GM12878 (cell line): ENCODE data around the gene OTOGL. TPM values are rescaled to one million over a fixed set of nuclear protein-coding genes. Genes with fewer than 3 reads are reported as not detected.

Experiments used
- ATAC-seq: fragments of 200-7000 bp; cut with Tn5 transposase; 3 replicates; pipeline ENCODE4 v1.9.1; 2020; ENCODE audit warnings: mild to moderate bottlenecking, moderate library complexity
- BruUV-seq: library from RNA; stranded (reverse); fragments of 400-500 nt; replicated peaks from 2 replicates; lab custom pipeline; 2021; lab: Mats Ljungman, UMichigan
- CTCF ChIA-PET: fragments of 300-600 bp; sonication (Branson Sonifier 250); formaldehyde crosslinking; extraction: SDS; loops from one replicate; lab custom pipeline; 2021; ENCODE audit warnings: inconsistent platforms; lab: Yijun Ruan, JAX
- POLR2A ChIA-PET: fragments of 350-600 bp; formaldehyde crosslinking; extraction: SDS; loops from one replicate; lab custom pipeline; 2021; ENCODE audit warnings: inconsistent platforms; lab: Charles Lee
- RAD21 ChIA-PET: fragments of 300-600 bp; sonication (Branson Sonifier 250); formaldehyde crosslinking; loops from one replicate; lab custom pipeline; 2023; ENCODE audit warnings: antibody characterized with exemption; ENCODE audit not compliant: unreplicated experiment; lab: Charles Lee
- SMC1A ChIA-PET: fragments of 300-600 bp; sonication (Branson Sonifier 250); formaldehyde crosslinking; loops from one replicate; lab custom pipeline; 2023; ENCODE audit not compliant: unreplicated experiment, uncharacterized antibody; lab: Charles Lee
- DNase-seq: peaks from one replicate; pipeline ENCODE4 v3.0.0-alpha.2; 2011; ENCODE audit warnings: low read depth, low spot score
- FAIRE-seq: peaks from 3 replicates; lab custom pipeline; 2011; peaks lifted over from hg19 to GRCh38; lab: Jason Lieb, UNC
- H2AFZ ChIP-seq: 2 replicates; pipeline ENCODE4 v1.6.0; 2011; ENCODE audit warnings: low read depth, low read length, control low read depth; ENCODE audit not compliant: control insufficient read depth
- H3K27ac ChIP-seq: 2 replicates; pipeline ENCODE4 v1.5.1; 2011; ENCODE audit warnings: control low read depth; ENCODE audit not compliant: control insufficient read depth, insufficient read depth
- H3K27me3 ChIP-seq, 2 experiments: replicated peaks in 1 of 2; 2 replicates each; pipeline versions ENCODE4 v1.6.0 to v1.6.1; 2011; ENCODE audit warnings: low read length in 1 of 2; ENCODE audit not compliant: control insufficient read depth in 2 of 2, insufficient read depth in 2 of 2
- H3K36me3 ChIP-seq, 2 experiments: 2 replicates each; pipeline ENCODE4 v1.5.1; 2011; ENCODE audit warnings: low read length in 1 of 2; ENCODE audit not compliant: control insufficient read depth in 2 of 2, insufficient read depth in 2 of 2
- H3K4me1 ChIP-seq: 2 replicates; pipeline ENCODE4 v1.6.1; 2011; ENCODE audit warnings: mild to moderate bottlenecking, low read length, moderate library complexity, mixed read lengths; ENCODE audit not compliant: control insufficient read depth, insufficient read depth
- H3K4me2 ChIP-seq: 2 replicates; pipeline ENCODE4 v1.6.0; 2011; ENCODE audit warnings: control low read depth; ENCODE audit not compliant: control insufficient read depth, insufficient read depth
- H3K4me3 ChIP-seq: fragments of 200-600 bp; sonication (generic); 2 replicates; pipeline ENCODE4 v1.5.1; 2016
- H3K79me2 ChIP-seq: 2 replicates; pipeline ENCODE4 v1.6.0; 2011; ENCODE audit warnings: low read length; ENCODE audit not compliant: control insufficient read depth, insufficient read depth
- H3K9ac ChIP-seq: 2 replicates; pipeline ENCODE4 v1.8.0; 2011; ENCODE audit warnings: low read length, control low read depth, mixed read lengths; ENCODE audit not compliant: control insufficient read depth, insufficient read depth
- H3K9me3 ChIP-seq: replicated peaks from 3 replicates; pipeline ENCODE4 v1.5.1; 2011; ENCODE audit warnings: mild to moderate bottlenecking, low read length; ENCODE audit not compliant: control insufficient read depth, insufficient read depth
- H4K20me1 ChIP-seq: 2 replicates; pipeline ENCODE4 v1.6.0; 2011; ENCODE audit not compliant: control insufficient read depth, insufficient read depth
- BACH1 ChIP-seq: fragments of 450-650 bp; IDR thresholded peaks from 2 replicates; pipeline ENCODE4 v1.6.1; 2017; ENCODE audit warnings: mild to moderate bottlenecking, borderline replicate concordance
- CEBPB ChIP-seq, 2 experiments: fragments of 150-350 bp in 1 of 2; IDR thresholded peaks; 2 replicates each; pipeline ENCODE4 v1.6.1; 2012 to 2014; ENCODE audit warnings: low read depth in 2 of 2, low read length in 2 of 2, borderline replicate concordance in 1 of 2, inconsistent platforms in 1 of 2
- CREB1 ChIP-seq: IDR thresholded peaks from 2 replicates; pipeline ENCODE4 v1.6.1; 2012; ENCODE audit warnings: low read depth, mild to moderate bottlenecking, inconsistent platforms
- KDM1A ChIP-seq: fragments of 200-600 bp; sonication (generic); IDR thresholded peaks from 2 replicates; pipeline ENCODE4 v1.6.1; 2016; ENCODE audit warnings: borderline replicate concordance
- WGBS: methylation state at CpG from one replicate; pipeline ENCODE4 v1.1.6; 2016; ENCODE audit warnings: low lambda C conversion rate; ENCODE audit not compliant: insufficient replicate concordance, insufficient coverage; ENCODE audit errors: missing lambda C conversion rate; 5-methylcytosine and 5-hydroxymethylcytosine counted together
- in situ Hi-C: fragments of 300-500 bp; cut with MboI; formaldehyde crosslinking; loops from 9 replicates; pipeline ENCODE4 v1.14.3; 2018; ENCODE audit warnings: mixed read lengths
- intact Hi-C: fragments of 100-400 bp; cut with micrococcal nuclease; formaldehyde crosslinking; loops from one replicate; pipeline ENCODE4 v1.14.2; 2022; ENCODE audit not compliant: unreplicated experiment
- polyA plus RNA-seq, 11 experiments: library from polyadenylated mRNA; depleted of rRNA in 4 of 11; unstranded in 6 of 11; stranded (reverse) in 5 of 11; fragments of >200 nt; fragmentation: Nextera tagmentation in 4 of 11; fragmentation: Illumina TruSeq in 1 of 11; extraction: Ambion mirVana in 4 of 11; extraction: Trizol in 1 of 11; gene quantifications; 1 replicate in 1 of 11; 2 replicates in 10 of 11; pipeline versions ENCODE4 v1.2.1 to v1.2.3, GENCODE V29; 2011 to 2016; ENCODE audit warnings: inconsistent platforms in 2 of 11, missing spikeins in 2 of 11, low read depth in 1 of 11
- total RNA-seq, 4 experiments: library from RNA; depleted of rRNA in 3 of 4; stranded (reverse); fragments of >200 nt in 3 of 4; fragmentation: Illumina TruSeq in 1 of 4; extraction: Trizol in 1 of 4; gene quantifications; 2 replicates each; pipeline versions ENCODE4 v1.2.1 to v1.2.3, GENCODE V29; 2013 to 2021
- TF ChIP-seq, protein P1 (sequence below): IDR thresholded peaks from 2 replicates; pipeline ENCODE4 v1.6.1; 2011; ENCODE audit warnings: low read depth, mild to moderate bottlenecking, low read length, moderate library complexity, borderline replicate concordance; ENCODE audit errors: extremely low read depth
- TF ChIP-seq, protein P2 (sequence below): IDR thresholded peaks from 2 replicates; pipeline ENCODE4 v1.6.1; 2011; ENCODE audit warnings: low read depth, low read length, improper control_type of control experiment, borderline replicate concordance
- TF ChIP-seq, protein P3 (sequence below): fragments of 450-650 bp; IDR thresholded peaks from 2 replicates; pipeline ENCODE4 v1.6.1; 2016; ENCODE audit warnings: mild to moderate bottlenecking, moderate library complexity, borderline replicate concordance

OTOGL gene
- total and polyA plus RNA-seq, 10 of the 15 experiments (the other 5 are each of a cell fraction or from before 2014, with no cell fraction given): 0.04 to 3.7 (median 0.27) TPM

DNA sequence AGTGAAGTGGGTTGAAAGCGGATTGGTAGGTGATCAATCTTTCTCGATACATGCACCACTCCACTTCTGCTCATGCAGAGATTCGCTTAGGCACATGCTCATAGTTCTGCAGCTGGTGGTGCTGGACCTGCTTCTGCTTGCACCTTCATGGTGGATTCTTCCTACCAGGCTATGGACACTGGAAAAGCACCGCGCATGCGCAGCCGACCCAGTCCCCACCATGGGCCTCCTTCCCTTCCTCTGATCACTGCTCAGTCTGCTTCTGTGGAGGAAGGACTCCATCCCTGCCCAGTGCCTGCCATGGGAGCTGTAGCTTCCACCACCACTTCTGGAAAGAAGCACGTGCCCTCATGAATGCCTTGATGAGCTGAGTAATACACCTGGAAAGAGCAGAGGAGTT, 282.9 kb downstream of the OTOGL start (continued):
- TF ChIP-seq, protein P1, sequence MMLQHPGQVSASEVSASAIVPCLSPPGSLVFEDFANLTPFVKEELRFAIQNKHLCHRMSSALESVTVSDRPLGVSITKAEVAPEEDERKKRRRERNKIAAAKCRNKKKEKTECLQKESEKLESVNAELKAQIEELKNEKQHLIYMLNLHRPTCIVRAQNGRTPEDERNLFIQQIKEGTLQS: no peak

DNA sequence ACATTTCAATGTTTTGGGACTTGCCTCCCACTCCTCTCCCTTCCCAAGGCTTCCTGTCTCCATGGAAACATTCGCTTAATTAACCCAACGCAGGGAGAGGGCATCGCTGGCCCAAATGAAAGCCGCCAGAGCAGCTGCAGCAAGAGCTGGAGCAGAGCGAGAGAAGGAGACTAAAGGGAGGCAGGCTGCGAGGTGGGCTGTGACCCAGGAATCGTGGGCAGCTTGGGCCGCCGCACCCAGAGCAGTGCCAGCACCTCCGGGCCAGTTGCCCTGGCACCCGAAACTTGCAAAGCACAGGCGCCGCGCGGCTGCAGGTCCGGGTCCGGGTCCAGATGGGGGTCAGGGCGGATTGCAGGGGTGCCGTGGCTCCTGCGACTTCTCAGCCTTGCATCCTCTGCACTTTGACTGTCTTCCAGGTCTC, 301.2 kb downstream of the OTOGL start:
- Histone ChIP-seq H3K27me3 (no peaks in the 10 kb centered on the region; a peak in 1 of 4 replicates), H4K20me1 (no peaks in the 10 kb centered on the region), H3K36me3 (no peaks in the 10 kb centered on the region), H3K9ac (no peak overlapping the region)
- no TSS peak for BruUV-seq
- 44% methylated on average over 20 of the region's 20 CpGs for WGBS
- SMC1A ChIA-PET: interaction anchor here (0.9 to 1.1 kb wide), 2 partner anchors 11 to 82 kb away, joined by 3 read pairs; no protein-coding TSS in a partner anchor
- no peak for FAIRE-seq
- no peak; the same call in 2 of the 3 replicates for ATAC-seq
- CTCF ChIA-PET: interaction anchor here (0.8 kb wide), 1 partner anchor 9 kb away, joined by 3 read pairs; no protein-coding TSS in a partner anchor
- intact Hi-C loops: no loop called here
- no peak for TF ChIP-seq KDM1A
- no peak for TF ChIP-seq CEBPB (IDR thresholded peaks at IDR 0.05; ENCODE audit: borderline replicate concordance in 1 of 2, low read depth in 2 of 2, low read length in 2 of 2)
- TF ChIP-seq, protein P2, sequence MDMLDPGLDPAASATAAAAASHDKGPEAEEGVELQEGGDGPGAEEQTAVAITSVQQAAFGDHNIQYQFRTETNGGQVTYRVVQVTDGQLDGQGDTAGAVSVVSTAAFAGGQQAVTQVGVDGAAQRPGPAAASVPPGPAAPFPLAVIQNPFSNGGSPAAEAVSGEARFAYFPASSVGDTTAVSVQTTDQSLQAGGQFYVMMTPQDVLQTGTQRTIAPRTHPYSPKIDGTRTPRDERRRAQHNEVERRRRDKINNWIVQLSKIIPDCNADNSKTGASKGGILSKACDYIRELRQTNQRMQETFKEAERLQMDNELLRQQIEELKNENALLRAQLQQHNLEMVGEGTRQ: no peak
- no peak for TF ChIP-seq BACH1
- TF ChIP-seq, protein P3, sequence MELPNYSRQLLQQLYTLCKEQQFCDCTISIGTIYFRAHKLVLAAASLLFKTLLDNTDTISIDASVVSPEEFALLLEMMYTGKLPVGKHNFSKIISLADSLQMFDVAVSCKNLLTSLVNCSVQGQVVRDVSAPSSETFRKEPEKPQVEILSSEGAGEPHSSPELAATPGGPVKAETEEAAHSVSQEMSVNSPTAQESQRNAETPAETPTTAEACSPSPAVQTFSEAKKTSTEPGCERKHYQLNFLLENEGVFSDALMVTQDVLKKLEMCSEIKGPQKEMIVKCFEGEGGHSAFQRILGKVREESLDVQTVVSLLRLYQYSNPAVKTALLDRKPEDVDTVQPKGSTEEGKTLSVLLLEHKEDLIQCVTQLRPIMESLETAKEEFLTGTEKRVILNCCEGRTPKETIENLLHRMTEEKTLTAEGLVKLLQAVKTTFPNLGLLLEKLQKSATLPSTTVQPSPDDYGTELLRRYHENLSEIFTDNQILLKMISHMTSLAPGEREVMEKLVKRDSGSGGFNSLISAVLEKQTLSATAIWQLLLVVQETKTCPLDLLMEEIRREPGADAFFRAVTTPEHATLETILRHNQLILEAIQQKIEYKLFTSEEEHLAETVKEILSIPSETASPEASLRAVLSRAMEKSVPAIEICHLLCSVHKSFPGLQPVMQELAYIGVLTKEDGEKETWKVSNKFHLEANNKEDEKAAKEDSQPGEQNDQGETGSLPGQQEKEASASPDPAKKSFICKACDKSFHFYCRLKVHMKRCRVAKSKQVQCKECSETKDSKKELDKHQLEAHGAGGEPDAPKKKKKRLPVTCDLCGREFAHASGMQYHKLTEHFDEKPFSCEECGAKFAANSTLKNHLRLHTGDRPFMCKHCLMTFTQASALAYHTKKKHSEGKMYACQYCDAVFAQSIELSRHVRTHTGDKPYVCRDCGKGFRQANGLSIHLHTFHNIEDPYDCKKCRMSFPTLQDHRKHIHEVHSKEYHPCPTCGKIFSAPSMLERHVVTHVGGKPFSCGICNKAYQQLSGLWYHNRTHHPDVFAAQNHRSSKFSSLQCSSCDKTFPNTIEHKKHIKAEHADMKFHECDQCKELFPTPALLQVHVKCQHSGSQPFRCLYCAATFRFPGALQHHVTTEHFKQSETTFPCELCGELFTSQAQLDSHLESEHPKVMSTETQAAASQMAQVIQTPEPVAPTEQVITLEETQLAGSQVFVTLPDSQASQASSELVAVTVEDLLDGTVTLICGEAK: no peak
- no peak for TF ChIP-seq CREB1
- TF ChIP-seq, protein P1: no peak
- TF ChIP-seq, all 136 proteins: peak for 0
- DNase-seq: no peak
- ChIA-PET RAD21 (no interaction called here), POLR2A (no interaction called here)
- H2AFZ ChIP-seq: peak overlapping the region; percentile 29
- no peaks in the 10 kb centered on the region for H3K79me2 ChIP-seq
- no peak overlapping the region for H3K27ac ChIP-seq
- no peaks in the 10 kb centered on the region for H3K9me3 ChIP-seq
- no peak overlapping the region; the same call in 1 of the 2 replicates for H3K4me3 ChIP-seq
- in situ Hi-C loops: no loop called here
- H3K4me1 ChIP-seq: no peaks in the 10 kb centered on the region
- H3K4me2 ChIP-seq: peak overlapping the region; percentile 60
